ENCODE results near the gene ZNF410.

ZNF410 gene

GRCh38 chr14:73936548-73936947 is 49.9 kb downstream of the ZNF410 start:
- no peak for DNase-seq (ENCODE audit: low read depth)
- no peak for TF ChIP-seq CTCF (IDR thresholded peaks at IDR 0.05; ENCODE audit: control insufficient read depth, extremely low read depth, insufficient read depth)
- H3K4me3 ChIP-seq (ENCODE audit: low read depth, low read length): no peak overlapping the region

GRCh38 chr14:73937012-73937411 is 50.4 kb downstream of the ZNF410 start:
- no peak for TF ChIP-seq CTCF (IDR thresholded peaks at IDR 0.05; ENCODE audit: control insufficient read depth, extremely low read depth, insufficient read depth)
- H3K4me3 ChIP-seq (ENCODE audit: low read depth, low read length): no peak overlapping the region
- no peak for DNase-seq (ENCODE audit: low read depth)

DNA sequence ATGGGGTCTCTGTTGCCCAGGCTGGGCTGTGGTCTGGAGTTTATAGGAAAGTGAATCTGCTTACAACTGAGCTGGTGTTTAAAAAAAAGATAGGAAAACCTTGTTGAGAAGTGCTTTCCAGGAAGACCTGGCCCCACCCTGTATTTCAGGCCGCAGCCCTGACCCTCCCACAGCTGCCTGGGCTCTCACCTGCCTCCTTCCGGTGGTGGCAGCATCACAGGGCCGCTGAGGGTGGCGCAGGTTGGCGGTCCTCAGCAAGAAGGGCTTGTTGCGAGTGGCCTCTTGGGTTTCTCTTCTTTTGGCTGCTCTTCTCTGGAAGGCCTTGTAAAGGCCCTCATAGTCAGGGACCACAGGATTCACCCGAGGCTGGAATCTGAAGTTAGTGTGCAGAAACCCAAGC is 55.5 kb downstream of the ZNF410 start:
- no peak for TF ChIP-seq CTCF (IDR thresholded peaks at IDR 0.05; ENCODE audit: control insufficient read depth, extremely low read depth, insufficient read depth)
- H3K4me3 ChIP-seq (ENCODE audit: low read depth, low read length): no peak overlapping the region
- no peak for DNase-seq (ENCODE audit: low read depth)

- TF ChIP-seq CTCF (IDR thresholded peaks at IDR 0.05; ENCODE audit: control insufficient read depth, extremely low read depth, insufficient read depth): no peak
- no peak for DNase-seq (ENCODE audit: low read depth)
- no peak overlapping the region for H3K4me3 ChIP-seq (ENCODE audit: low read depth, low read length)
These were observed 56.4 kb downstream of the ZNF410 start for GRCh38 chr14:73943083-73943482.

DNA sequence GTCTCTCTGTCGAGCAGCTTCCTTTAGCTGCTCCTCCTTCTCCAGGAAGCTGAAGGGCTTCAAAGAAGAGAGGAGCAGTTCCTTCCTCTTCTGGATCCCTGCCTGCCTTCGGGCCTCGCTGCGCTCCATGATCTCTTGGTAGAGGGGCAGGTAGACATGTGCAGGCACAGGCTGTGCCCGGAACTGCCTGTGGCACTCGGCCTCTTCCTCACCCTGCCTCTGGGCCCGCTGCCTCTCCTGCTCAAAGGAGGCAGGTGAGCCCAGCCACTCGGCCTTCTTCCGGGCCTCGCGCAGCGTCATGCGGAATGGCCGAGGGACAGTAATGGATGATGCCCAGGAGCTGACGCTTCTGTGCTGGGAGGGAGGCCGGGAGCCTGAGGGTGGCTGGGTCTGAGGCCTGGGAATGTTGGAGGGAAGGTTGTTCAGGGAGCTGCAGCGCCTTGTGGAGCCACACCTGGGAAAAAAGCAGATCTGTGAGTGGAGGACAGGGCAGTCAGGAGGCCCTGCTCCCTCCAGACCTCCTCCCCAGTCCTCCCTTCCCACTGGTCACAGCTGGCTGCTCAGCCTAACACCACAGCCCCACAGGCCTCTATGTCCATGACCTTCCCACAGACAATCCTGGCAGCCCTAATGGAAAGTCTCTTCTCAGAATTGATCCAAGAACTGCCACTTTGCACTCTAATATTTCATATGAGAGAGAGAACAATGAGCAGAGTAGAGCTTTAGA is 57.9 kb downstream of the ZNF410 start:
- DNase-seq (ENCODE audit: low read depth): peak; percentile 37
- TF ChIP-seq CTCF (IDR thresholded peaks at IDR 0.05; ENCODE audit: control insufficient read depth, extremely low read depth, insufficient read depth): no peak
- H3K4me3 ChIP-seq (ENCODE audit: low read depth, low read length): no peak overlapping the region; the same call in 1 of the 2 replicates

DNA sequence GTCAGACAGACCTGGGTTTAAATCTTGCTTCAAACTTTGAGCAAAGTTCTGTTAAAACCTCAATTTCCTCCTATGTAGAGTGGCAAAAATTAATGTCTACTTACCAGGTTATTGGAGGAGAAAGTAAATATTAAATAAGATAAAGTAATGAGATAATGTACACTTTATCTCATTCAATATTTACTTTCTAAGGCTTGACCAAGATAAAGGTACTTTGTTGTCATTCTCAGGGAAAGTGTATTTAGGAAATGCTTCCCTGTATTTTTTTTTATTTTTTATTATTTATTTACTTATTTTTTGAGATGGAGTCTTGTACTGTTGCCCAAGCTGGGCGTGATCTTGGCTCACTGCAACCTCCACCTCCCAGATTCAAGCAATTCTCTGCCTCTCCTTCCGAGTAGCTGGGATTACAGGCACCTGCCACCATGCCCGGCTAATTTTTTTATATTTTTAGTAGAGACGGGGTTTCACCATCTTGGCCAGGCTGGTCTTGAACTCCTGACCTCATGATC is 58.6 kb downstream of the ZNF410 start:
- TF ChIP-seq CTCF (IDR thresholded peaks at IDR 0.05; ENCODE audit: control insufficient read depth, extremely low read depth, insufficient read depth): no peak
- H3K4me3 ChIP-seq (ENCODE audit: low read depth, low read length): no peak overlapping the region; the same call in 1 of the 2 replicates
- peak; percentile 94 for DNase-seq (ENCODE audit: low read depth)

Measured in LNCaP clone FGC (cell line).